Measurements from ENCODE around the gene EIF2B2. TPM values are rescaled to one million over a fixed set of nuclear protein-coding genes. Genes with fewer than 3 reads are reported as not detected.

The EIF2B2 gene
- total and polyA plus RNA-seq, 9 of the 15 experiments (the other 6 are each of a cell fraction or from before 2014, with no cell fraction given), result 10.6 to 94.1 (median 38.9) TPM

DNA sequence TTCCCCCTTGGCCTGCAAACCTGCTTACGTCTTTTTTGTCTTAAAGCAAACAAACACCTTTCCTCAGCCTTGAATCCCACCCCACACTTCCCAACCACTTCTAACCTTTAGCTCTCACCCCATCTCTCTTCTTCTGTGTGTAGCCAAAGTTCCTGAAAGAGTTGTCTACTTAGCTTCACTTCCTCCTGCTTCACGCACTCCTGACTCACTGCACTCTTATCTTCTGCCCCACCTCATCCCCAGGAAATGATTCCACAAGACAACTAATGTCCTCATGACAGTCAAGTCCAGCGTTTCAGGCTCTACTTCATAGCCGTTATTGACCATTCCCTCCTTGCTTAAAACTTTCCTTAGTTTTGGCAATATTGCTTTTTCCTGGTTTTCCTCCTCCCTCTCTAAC is 22.4 kb downstream of the EIF2B2 start (continued):
- TF ChIP-seq, protein P1, sequence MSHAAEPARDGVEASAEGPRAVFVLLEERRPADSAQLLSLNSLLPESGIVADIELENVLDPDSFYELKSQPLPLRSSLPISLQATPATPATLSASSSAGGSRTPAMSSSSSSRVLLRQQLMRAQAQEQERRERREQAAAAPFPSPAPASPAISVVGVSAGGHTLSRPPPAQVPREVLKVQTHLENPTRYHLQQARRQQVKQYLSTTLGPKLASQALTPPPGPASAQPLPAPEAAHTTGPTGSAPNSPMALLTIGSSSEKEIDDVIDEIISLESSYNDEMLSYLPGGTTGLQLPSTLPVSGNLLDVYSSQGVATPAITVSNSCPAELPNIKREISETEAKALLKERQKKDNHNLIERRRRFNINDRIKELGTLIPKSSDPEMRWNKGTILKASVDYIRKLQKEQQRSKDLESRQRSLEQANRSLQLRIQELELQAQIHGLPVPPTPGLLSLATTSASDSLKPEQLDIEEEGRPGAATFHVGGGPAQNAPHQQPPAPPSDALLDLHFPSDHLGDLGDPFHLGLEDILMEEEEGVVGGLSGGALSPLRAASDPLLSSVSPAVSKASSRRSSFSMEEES (CRISPR knock-in tag; IDR thresholded peaks at IDR 0.05), result no peak
- TF ChIP-seq CBX1 (IDR thresholded peaks at IDR 0.05; ENCODE audit: low read depth), result no peak
- TF ChIP-seq, protein P2, sequence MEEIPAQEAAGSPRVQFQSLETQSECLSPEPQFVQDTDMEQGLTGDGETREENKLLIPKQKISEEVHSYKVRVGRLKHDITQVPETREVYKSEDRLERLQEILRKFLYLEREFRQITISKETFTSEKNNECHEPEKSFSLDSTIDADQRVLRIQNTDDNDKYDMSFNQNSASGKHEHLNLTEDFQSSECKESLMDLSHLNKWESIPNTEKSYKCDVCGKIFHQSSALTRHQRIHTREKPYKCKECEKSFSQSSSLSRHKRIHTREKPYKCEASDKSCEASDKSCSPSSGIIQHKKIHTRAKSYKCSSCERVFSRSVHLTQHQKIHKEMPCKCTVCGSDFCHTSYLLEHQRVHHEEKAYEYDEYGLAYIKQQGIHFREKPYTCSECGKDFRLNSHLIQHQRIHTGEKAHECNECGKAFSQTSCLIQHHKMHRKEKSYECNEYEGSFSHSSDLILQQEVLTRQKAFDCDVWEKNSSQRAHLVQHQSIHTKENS (CRISPR knock-in tag; IDR thresholded peaks at IDR 0.05), result no peak
- TF ChIP-seq KLF13 (tag; IDR thresholded peaks at IDR 0.05; ENCODE audit: borderline replicate concordance, low read depth), result no peak
- TF ChIP-seq CBX8 (IDR thresholded peaks at IDR 0.05; ENCODE audit: borderline replicate concordance, extremely low read depth, low read depth, low read length, poor library complexity, severe bottlenecking), result no peak
- TF ChIP-seq, protein P3, sequence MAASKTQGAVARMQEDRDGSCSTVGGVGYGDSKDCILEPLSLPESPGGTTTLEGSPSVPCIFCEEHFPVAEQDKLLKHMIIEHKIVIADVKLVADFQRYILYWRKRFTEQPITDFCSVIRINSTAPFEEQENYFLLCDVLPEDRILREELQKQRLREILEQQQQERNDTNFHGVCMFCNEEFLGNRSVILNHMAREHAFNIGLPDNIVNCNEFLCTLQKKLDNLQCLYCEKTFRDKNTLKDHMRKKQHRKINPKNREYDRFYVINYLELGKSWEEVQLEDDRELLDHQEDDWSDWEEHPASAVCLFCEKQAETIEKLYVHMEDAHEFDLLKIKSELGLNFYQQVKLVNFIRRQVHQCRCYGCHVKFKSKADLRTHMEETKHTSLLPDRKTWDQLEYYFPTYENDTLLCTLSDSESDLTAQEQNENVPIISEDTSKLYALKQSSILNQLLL (CRISPR knock-in tag; IDR thresholded peaks at IDR 0.05; ENCODE audit: borderline replicate concordance), result no peak
- no peak for TF ChIP-seq ZNF445 (CRISPR knock-in tag; IDR thresholded peaks at IDR 0.05; ENCODE audit: low read depth)
- TF ChIP-seq, protein P4, sequence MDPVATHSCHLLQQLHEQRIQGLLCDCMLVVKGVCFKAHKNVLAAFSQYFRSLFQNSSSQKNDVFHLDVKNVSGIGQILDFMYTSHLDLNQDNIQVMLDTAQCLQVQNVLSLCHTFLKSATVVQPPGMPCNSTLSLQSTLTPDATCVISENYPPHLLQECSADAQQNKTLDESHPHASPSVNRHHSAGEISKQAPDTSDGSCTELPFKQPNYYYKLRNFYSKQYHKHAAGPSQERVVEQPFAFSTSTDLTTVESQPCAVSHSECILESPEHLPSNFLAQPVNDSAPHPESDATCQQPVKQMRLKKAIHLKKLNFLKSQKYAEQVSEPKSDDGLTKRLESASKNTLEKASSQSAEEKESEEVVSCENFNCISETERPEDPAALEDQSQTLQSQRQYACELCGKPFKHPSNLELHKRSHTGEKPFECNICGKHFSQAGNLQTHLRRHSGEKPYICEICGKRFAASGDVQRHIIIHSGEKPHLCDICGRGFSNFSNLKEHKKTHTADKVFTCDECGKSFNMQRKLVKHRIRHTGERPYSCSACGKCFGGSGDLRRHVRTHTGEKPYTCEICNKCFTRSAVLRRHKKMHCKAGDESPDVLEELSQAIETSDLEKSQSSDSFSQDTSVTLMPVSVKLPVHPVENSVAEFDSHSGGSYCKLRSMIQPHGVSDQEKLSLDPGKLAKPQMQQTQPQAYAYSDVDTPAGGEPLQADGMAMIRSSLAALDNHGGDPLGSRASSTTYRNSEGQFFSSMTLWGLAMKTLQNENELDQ (CRISPR knock-in tag; IDR thresholded peaks at IDR 0.05; ENCODE audit: borderline replicate concordance), result no peak
- TF ChIP-seq NR2C1 (IDR thresholded peaks at IDR 0.05), result no peak
- peak; percentile 54; the same call in 1 of the 2 replicates for TF ChIP-seq NR2C1 (tag; IDR thresholded peaks at IDR 0.05)
- TF ChIP-seq ZNF174 (CRISPR knock-in tag; IDR thresholded peaks at IDR 0.05), result no peak
- TF ChIP-seq TAL1 (IDR thresholded peaks at IDR 0.05), result peak; percentile 18; the same call in 1 of the 2 replicates
- TF ChIP-seq RFX1 (IDR thresholded peaks at IDR 0.05), result no peak
- no peak for TF ChIP-seq ZNF184 (CRISPR knock-in tag; IDR thresholded peaks at IDR 0.05)
- peak in 1 of 2 experiments; percentile 73; a peak in 2 of 4 replicates for TF ChIP-seq HDAC1 (IDR thresholded peaks at IDR 0.05)
- TF ChIP-seq, protein P5, sequence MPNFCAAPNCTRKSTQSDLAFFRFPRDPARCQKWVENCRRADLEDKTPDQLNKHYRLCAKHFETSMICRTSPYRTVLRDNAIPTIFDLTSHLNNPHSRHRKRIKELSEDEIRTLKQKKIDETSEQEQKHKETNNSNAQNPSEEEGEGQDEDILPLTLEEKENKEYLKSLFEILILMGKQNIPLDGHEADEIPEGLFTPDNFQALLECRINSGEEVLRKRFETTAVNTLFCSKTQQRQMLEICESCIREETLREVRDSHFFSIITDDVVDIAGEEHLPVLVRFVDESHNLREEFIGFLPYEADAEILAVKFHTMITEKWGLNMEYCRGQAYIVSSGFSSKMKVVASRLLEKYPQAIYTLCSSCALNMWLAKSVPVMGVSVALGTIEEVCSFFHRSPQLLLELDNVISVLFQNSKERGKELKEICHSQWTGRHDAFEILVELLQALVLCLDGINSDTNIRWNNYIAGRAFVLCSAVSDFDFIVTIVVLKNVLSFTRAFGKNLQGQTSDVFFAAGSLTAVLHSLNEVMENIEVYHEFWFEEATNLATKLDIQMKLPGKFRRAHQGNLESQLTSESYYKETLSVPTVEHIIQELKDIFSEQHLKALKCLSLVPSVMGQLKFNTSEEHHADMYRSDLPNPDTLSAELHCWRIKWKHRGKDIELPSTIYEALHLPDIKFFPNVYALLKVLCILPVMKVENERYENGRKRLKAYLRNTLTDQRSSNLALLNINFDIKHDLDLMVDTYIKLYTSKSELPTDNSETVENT (CRISPR knock-in tag; IDR thresholded peaks at IDR 0.05), result no peak
- no peak for TF ChIP-seq COPS2 (conservative IDR thresholded peaks at IDR 0.05)
- TF ChIP-seq MEF2A (IDR thresholded peaks at IDR 0.05; ENCODE audit: control insufficient read depth, low read depth, low read length), result no peak
- TF ChIP-seq PCBP2 (IDR thresholded peaks at IDR 0.05; ENCODE audit: low read depth, low read length, poor library complexity, severe bottlenecking), result no peak
